HG02571 (cell line): ENCODE measurements around the gene CFAP90.

Experiments
- ATAC-seq: cut with Tn5 transposase; IDR thresholded peaks from one replicate; pipeline ENCODE4 v1.9.1; 2021; ENCODE audit warnings: mild to moderate bottlenecking, moderate library complexity; ENCODE audit not compliant: unreplicated experiment

The CFAP90 gene

GRCh38 chr5:7781899-7782298 is 69.0 kb downstream of the CFAP90 start:
- no peak for ATAC-seq
